ENCODE data around the gene KLC3. TPM values are rescaled to one million over a fixed set of nuclear protein-coding genes. Genes with fewer than 3 reads are reported as not detected.
"Not testable (repeated sequence)": the region's sequence is repeated elsewhere in the genome, so short reads cannot be mapped to it uniquely, and the experiment has no call there.

KLC3 gene
- total and polyA plus RNA-seq, 2 experiments from 2014 or later: not detected

GRCh38 chr19:45311621-45312020, 28.9 kb upstream of the KLC3 start:
- H3K79me2 ChIP-seq (ENCODE audit: insufficient read depth): no peaks in the 10 kb centered on the region
- H2AFZ ChIP-seq: no peak overlapping the region
- H4K20me1 ChIP-seq (ENCODE audit: insufficient read depth): no peaks in the 10 kb centered on the region
- DNase-seq: no peak
- no peak overlapping the region for H3K4me2 ChIP-seq (ENCODE audit: unreplicated experiment)
- H3K9ac ChIP-seq: no peak overlapping the region
- TF ChIP-seq EZH2 (IDR thresholded peaks at IDR 0.05; ENCODE audit: insufficient read depth, poor library complexity, severe bottlenecking) (no peak), EZH2phosphoT487 (IDR thresholded peaks at IDR 0.05; ENCODE audit: insufficient read depth, low read depth) (no peak)
- no peaks in the 10 kb centered on the region for H3K4me1 ChIP-seq (ENCODE audit: insufficient read depth)
- WGBS, 2 experiments (ENCODE audit: low coverage in 1 of 2, low lambda C conversion rate in 2 of 2, missing lambda C conversion rate in 2 of 2): 40 to 42% methylated on average over 7 to 18 of the region's 18 CpGs
- in situ Hi-C loops (cut with MboI): no loop called here
- peaks cover 22% of the 10 kb centered on the region; the same call in 1 of the 2 replicates for H3K27me3 ChIP-seq (replicated peaks; ENCODE audit: insufficient read depth)
- H3K4me3 ChIP-seq: no peak overlapping the region
- H3K9me2 ChIP-seq (ENCODE audit: insufficient read depth): no peaks in the 10 kb centered on the region
- no peak overlapping the region for H3K27ac ChIP-seq
- H3K36me3 ChIP-seq (ENCODE audit: low read depth): no peaks in the 10 kb centered on the region
- no peaks in the 10 kb centered on the region for H3F3A ChIP-seq (ENCODE audit: insufficient read depth)
- no peaks in the 10 kb centered on the region for H3K9me3 ChIP-seq (ENCODE audit: low read depth)

- in situ Hi-C loops (cut with MboI); H3F3A ChIP-seq (ENCODE audit: insufficient read depth); H3K4me1 ChIP-seq (ENCODE audit: insufficient read depth); H3K36me3 ChIP-seq (ENCODE audit: low read depth); H3K9me3 ChIP-seq (ENCODE audit: low read depth); H3K79me2 ChIP-seq (ENCODE audit: insufficient read depth); H3K27ac ChIP-seq; H3K9ac ChIP-seq; H2AFZ ChIP-seq; H3K4me3 ChIP-seq; H3K9me2 ChIP-seq (ENCODE audit: insufficient read depth); H4K20me1 ChIP-seq (ENCODE audit: insufficient read depth); DNase-seq; H3K4me2 ChIP-seq (ENCODE audit: unreplicated experiment): not testable (repeated sequence)
- H3K27me3 ChIP-seq (replicated peaks; ENCODE audit: insufficient read depth): peaks cover 23% of the 10 kb centered on the region; the same call in 1 of the 2 replicates
- WGBS, 2 experiments (ENCODE audit: low coverage in 1 of 2, low lambda C conversion rate in 2 of 2, missing lambda C conversion rate in 2 of 2): 81 to 83% methylated on average over 14 of the region's 14 CpGs
Observed at GRCh38 chr19:45312285-45312684, 28.3 kb upstream of the KLC3 start.

- H3F3A ChIP-seq (ENCODE audit: insufficient read depth): no peaks in the 10 kb centered on the region
- no peaks in the 10 kb centered on the region for H3K9me3 ChIP-seq (ENCODE audit: low read depth)
- in situ Hi-C loops (cut with MboI): no loop called here
- no peak overlapping the region for H3K4me3 ChIP-seq
- no peak overlapping the region for H3K27ac ChIP-seq
- H3K79me2 ChIP-seq (ENCODE audit: insufficient read depth): no peaks in the 10 kb centered on the region
- H4K20me1 ChIP-seq (ENCODE audit: insufficient read depth): no peaks in the 10 kb centered on the region
- WGBS, 2 experiments (ENCODE audit: low coverage in 1 of 2, low lambda C conversion rate in 2 of 2, missing lambda C conversion rate in 2 of 2): 46 to 48% methylated on average over 8 of the region's 8 CpGs
- H3K36me3 ChIP-seq (ENCODE audit: low read depth): no peaks in the 10 kb centered on the region
- H3K4me2 ChIP-seq (ENCODE audit: unreplicated experiment): no peak overlapping the region
- DNase-seq: no peak
- H3K9ac ChIP-seq: no peak overlapping the region
- H2AFZ ChIP-seq: no peak overlapping the region
- H3K4me1 ChIP-seq (ENCODE audit: insufficient read depth): no peaks in the 10 kb centered on the region
- no peak for TF ChIP-seq EZH2phosphoT487 (IDR thresholded peaks at IDR 0.05; ENCODE audit: insufficient read depth, low read depth)
- no peak for TF ChIP-seq EZH2 (IDR thresholded peaks at IDR 0.05; ENCODE audit: insufficient read depth, poor library complexity, severe bottlenecking)
- no peaks in the 10 kb centered on the region for H3K9me2 ChIP-seq (ENCODE audit: insufficient read depth)
- H3K27me3 ChIP-seq (replicated peaks; ENCODE audit: insufficient read depth): peaks cover 23% of the 10 kb centered on the region; the same call in 1 of the 2 replicates
Observed at GRCh38 chr19:45314708-45315245, 25.8 kb upstream of the KLC3 start.

GRCh38 chr19:45315304-45315703, 25.2 kb upstream of the KLC3 start:
- no peaks in the 10 kb centered on the region for H3K36me3 ChIP-seq (ENCODE audit: low read depth)
- in situ Hi-C loops (cut with MboI): no loop called here

More at GRCh38 chr19:45315304-45315703, 25.2 kb upstream of the KLC3 start:
- TF ChIP-seq EZH2phosphoT487 (IDR thresholded peaks at IDR 0.05; ENCODE audit: insufficient read depth, low read depth) (no peak), EZH2 (IDR thresholded peaks at IDR 0.05; ENCODE audit: insufficient read depth, poor library complexity, severe bottlenecking) (no peak)
- no peaks in the 10 kb centered on the region for H4K20me1 ChIP-seq (ENCODE audit: insufficient read depth)
- 26 to 33% methylated on average over 20 to 21 of the region's 21 CpGs for WGBS, 2 experiments (ENCODE audit: low coverage in 1 of 2, low lambda C conversion rate in 2 of 2, missing lambda C conversion rate in 2 of 2)
- H3K9me2 ChIP-seq (ENCODE audit: insufficient read depth): no peaks in the 10 kb centered on the region
- peaks cover 23% of the 10 kb centered on the region; the same call in 1 of the 2 replicates for H3K27me3 ChIP-seq (replicated peaks; ENCODE audit: insufficient read depth)
- H3F3A ChIP-seq (ENCODE audit: insufficient read depth): no peaks in the 10 kb centered on the region
- no peak overlapping the region for H3K4me3 ChIP-seq
- no peak overlapping the region for H3K9ac ChIP-seq
- H3K4me2 ChIP-seq (ENCODE audit: unreplicated experiment): no peak overlapping the region
- no peaks in the 10 kb centered on the region for H3K9me3 ChIP-seq (ENCODE audit: low read depth)
- H3K27ac ChIP-seq: no peak overlapping the region
- no peaks in the 10 kb centered on the region for H3K79me2 ChIP-seq (ENCODE audit: insufficient read depth)
- no peaks in the 10 kb centered on the region for H3K4me1 ChIP-seq (ENCODE audit: insufficient read depth)
- DNase-seq: no peak
- H2AFZ ChIP-seq: no peak overlapping the region

Data from GM23248 (cell line).